NB4 (cell line): Measurements from ENCODE around the gene FLT4.
A peak's percentile ranks its signal among the peaks of the same experiment; 100 is the strongest.
"Not testable (repeated sequence)": the region's sequence is repeated elsewhere in the genome, so short reads cannot be mapped to it uniquely, and the experiment has no call there.

Experiments used
- DNase-seq: peaks from one replicate; pipeline ENCODE4 v3.0.0; 2010; ENCODE audit warnings: low read depth
- H3K4me3 ChIP-seq: one replicate; pipeline ENCODE4 v1.5.1; 2011; ENCODE audit warnings: mild to moderate bottlenecking, low read depth, low read length, moderate library complexity
- MYC ChIP-seq: IDR thresholded peaks from 2 replicates; pipeline ENCODE4 v1.6.1; 2011; ENCODE audit warnings: low read depth, low read length
- POLR2A ChIP-seq: IDR thresholded peaks from 2 replicates; pipeline ENCODE4 v1.6.1; 2011; ENCODE audit warnings: mild to moderate bottlenecking; ENCODE audit not compliant: insufficient read length; ENCODE audit errors: extremely low read depth
- TF ChIP-seq, protein P1 (sequence below): IDR thresholded peaks from one replicate; pipeline ENCODE4 v1.5.1; 2012; ENCODE audit warnings: low read depth, low read length
- TF ChIP-seq, protein P2 (sequence below): IDR thresholded peaks from 2 replicates; pipeline ENCODE4 v1.6.1; 2011; ENCODE audit warnings: low read depth, low read length

The FLT4 gene

DNA sequence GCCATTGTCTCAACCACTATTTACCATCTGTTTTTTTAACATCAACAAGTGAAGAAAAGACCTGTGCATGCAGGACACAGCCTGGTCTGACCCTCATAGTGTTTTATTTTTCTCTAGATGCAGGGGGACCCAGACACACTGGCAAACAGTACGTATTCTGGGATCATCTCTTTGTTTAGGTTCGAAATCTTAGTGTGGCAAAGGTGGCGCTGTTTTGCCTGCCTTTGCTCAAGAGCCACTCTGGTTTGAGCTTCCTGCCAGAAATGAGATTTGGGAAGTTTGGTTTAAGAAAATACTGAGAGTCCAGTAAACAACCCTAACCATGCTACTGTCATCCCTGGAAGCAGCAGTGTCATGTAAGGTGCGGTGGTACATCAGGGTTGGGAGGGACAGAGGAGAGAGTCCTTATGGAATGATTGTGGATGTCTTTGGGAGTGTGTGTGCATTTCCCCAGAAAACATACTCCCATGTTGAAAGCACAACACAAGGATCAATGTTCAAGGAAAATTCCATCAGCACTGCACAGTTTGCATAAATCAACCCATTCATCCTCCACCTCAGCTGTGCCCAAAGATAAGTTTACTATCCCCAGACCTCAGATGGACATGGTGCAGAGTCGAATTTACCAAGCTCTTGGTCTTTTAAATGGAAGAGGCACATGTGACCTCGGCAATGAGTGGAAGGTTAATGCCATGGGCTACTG, 34.0 kb upstream of the FLT4 start:
- no peak for TF ChIP-seq MYC
- TF ChIP-seq, protein P1, sequence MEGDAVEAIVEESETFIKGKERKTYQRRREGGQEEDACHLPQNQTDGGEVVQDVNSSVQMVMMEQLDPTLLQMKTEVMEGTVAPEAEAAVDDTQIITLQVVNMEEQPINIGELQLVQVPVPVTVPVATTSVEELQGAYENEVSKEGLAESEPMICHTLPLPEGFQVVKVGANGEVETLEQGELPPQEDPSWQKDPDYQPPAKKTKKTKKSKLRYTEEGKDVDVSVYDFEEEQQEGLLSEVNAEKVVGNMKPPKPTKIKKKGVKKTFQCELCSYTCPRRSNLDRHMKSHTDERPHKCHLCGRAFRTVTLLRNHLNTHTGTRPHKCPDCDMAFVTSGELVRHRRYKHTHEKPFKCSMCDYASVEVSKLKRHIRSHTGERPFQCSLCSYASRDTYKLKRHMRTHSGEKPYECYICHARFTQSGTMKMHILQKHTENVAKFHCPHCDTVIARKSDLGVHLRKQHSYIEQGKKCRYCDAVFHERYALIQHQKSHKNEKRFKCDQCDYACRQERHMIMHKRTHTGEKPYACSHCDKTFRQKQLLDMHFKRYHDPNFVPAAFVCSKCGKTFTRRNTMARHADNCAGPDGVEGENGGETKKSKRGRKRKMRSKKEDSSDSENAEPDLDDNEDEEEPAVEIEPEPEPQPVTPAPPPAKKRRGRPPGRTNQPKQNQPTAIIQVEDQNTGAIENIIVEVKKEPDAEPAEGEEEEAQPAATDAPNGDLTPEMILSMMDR = no peak
- TF ChIP-seq POLR2A = no peak
- TF ChIP-seq, protein P2, sequence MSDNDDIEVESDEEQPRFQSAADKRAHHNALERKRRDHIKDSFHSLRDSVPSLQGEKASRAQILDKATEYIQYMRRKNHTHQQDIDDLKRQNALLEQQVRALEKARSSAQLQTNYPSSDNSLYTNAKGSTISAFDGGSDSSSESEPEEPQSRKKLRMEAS = no peak

DNA sequence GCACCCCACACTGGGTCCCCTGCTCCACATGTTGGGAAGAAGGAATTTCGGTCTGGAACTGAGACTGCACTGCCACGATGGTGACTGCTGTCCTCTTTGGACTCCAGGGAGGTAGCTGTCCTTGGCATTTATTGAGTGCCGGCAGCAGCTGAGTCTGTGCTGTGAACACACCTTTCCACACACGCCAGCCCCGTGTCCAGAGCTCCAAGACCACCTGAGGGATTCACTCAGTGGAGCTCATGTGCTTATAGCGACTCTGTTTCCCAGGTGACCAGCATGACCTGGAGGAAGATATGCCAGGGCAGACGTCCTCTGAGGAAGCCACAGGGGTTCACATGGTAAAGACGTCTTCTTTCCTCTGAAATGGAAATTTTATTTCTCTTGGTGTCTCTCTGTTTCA, 33.2 kb upstream of the FLT4 start:
- DNase-seq = no peak
- TF ChIP-seq, protein P2 = no peak
- TF ChIP-seq POLR2A = no peak
- TF ChIP-seq, protein P1 = no peak
- no peak for TF ChIP-seq MYC
- no peak overlapping the region for H3K4me3 ChIP-seq

More for the DNA sequence above, 34.0 kb upstream of the FLT4 start:
- H3K4me3 ChIP-seq = no peak overlapping the region
- DNase-seq = peak; percentile 7

DNA sequence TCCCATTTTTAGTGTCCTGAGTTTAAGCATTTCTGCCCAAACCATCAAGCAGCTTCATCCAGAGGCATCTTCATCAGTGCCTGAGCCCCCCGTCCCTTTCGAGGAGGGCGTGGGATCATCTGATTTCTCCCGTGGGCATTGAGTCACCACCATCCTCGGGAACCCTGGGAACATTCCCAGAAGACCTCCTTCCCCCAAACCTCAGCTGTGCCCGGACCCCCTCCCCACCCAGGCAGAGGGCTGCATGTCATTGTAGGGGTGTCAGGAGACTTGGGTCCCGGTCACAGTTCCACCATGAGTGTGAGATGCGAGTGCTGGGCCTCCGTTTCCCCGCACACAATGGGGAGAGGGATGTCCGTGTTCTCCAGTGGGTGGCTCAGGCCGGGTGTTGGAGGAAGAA, 32.6 kb upstream of the FLT4 start:
- not testable (repeated sequence) for DNase-seq

DNA sequence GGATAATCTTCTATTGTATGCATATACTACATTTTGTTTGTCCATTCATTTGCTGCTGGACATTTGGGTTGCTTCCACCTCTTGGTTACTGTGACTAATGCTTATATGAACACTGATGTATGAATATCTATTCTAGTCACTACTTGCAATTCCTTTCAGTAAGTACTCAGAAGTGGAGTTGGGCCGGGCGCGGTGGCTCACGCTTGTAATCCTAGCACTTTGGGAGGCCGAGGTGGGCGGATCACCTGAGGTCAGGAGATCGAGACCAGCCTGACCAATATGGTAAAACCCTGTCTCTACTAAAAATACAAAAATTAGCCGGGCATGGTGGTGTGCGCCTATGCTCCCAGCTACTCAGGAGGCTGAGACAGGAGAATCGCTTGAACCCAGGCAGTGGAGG, 28.9 kb upstream of the FLT4 start:
- H3K4me3 ChIP-seq = not testable (repeated sequence)

More for the DNA sequence above, 32.6 kb upstream of the FLT4 start:
- not testable (repeated sequence) for H3K4me3 ChIP-seq

DNA sequence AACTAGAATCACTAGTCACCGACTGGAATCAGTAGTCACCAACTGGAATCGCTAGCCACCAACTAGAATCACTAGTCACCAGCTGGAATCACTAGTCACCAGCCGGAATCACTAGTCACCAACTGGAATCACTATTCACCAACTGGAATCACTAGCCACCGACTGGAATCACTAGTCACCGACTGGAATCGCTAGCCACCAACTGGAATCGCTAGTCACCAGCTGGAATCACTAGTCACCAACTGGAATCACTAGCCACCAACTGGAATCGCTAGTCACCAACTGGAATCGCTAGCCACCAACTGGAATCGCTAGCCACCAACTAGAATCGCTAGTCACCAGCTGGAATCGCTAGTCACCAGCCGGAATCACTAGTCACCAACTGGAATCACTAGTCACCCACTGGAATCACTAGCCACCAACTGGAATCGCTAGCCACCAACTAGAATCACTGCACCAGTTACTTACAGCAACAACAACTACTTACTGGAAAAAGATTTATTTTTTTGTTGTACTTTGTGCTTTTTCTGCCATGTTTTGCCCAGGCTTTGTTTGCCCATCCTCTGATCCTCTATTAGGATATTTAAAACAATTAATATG, 25.7 kb upstream of the FLT4 start:
- no peak for DNase-seq
- TF ChIP-seq, protein P2 = no peak
- TF ChIP-seq MYC (no peak), POLR2A (no peak)
- TF ChIP-seq, protein P1 = no peak

More for the DNA sequence above, 28.9 kb upstream of the FLT4 start:
- not testable (repeated sequence) for DNase-seq

DNA sequence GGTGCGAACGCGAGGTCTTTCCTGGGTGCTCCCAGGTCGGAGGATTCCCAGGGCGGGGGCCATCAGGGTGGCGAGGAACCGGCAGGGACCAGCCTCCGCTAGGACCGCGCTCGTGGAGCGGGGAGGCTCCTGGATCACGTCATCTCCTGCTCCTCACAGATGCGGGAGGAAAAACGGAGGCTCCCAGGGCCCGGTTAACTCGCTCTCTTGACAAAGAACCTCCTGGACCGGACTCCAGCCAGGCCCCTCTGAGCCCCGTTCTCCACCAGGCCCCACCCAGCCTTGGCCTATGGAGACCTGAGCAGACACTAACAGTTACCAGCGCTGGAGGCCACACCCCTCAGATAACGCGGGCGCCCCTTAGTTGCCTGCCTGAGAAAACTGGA, 24.7 kb upstream of the FLT4 start:
- DNase-seq, H3K4me3 ChIP-seq: not testable (repeated sequence)

More for the DNA sequence above, 25.7 kb upstream of the FLT4 start:
- H3K4me3 ChIP-seq = no peak overlapping the region

DNA sequence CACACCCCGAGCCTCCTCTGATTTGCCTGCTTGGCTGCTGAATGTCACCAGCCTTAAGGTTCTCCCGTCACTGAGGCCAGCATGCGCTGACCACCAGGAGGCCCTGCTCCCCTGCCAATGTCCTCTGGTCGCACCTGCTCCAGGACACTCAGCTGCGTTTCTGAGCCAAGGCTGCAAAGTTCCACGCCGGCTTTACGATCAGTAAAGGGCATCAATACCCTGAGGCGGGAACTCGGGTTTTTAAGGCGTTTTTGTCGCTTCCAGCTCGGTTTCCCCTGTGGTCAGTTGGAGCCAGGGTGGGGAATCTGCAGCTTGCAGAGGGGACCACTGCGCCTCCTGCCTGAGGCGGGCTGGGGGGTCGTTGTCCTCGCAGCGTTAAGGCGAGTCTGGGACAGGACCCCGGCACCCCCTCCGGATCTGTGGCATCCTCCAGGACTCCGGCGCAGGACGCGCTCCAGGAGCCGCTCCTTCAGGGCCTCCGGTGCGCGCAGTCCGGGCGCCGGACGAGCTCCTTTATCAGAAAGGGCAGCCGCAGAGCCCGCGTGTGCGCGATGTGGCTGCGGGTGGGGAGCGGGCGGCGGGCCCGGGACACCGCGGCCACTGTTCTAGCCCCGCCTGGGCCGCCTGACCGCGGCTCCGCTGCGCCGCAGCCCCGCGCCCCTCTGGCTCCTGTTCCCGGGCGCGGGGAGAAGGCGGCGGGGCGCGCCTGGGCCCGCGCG, 24.1 kb upstream of the FLT4 start:
- no peak overlapping the region for H3K4me3 ChIP-seq
- TF ChIP-seq, protein P2 = no peak
- TF ChIP-seq MYC (no peak), POLR2A (no peak)
- TF ChIP-seq, protein P1 = no peak
- no peak for DNase-seq

DNA sequence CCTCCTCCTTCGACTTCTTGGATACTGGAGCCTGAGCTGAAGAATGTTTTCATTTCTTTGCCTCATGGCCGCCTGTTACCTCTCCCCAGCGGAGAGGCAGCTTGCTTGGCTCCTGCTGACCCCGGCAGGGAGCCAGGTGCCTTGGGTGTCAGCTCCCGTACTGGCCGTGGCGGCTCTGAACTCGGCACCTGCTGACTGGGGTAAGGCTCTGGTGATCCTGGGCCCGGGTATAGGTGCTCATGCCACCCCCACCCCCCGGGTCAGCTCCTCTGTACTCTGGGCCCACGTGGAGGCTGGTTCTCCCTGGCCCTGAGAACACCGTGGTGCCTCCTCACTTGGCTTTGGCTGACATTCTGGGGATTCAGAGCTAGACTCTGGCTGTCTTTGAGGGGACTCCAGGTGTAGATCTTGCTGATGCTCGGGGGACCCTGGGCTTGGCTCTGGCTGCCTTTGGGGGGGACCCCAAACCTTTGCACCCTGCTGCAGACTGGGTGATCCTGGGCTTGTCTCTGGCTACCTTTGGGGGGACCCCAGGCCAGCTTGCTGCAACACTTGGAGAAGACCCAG, 22.6 kb upstream of the FLT4 start:
- not testable (repeated sequence) for H3K4me3 ChIP-seq, DNase-seq
